Stimulated activated CD8-positive, alpha-beta memory T cell treated with anti-CD3 and anti-CD28 coated beads, Interleukin-4, amount 100 ng/mL, for 1 hour (primary cell): Measurements from ENCODE around the gene CR1.
"Not testable (repeated sequence)": the region's sequence is repeated elsewhere in the genome, so short reads cannot be mapped to it uniquely, and the experiment has no call there.

ENCODE experiments used
- DNase-seq, 2 donors: peaks; one replicate each; pipeline ENCODE4 v3.0.0-alpha.2; 2020; ENCODE audit warnings: low read depth in 2 of 2, low spot score in 1 of 2

CR1 gene

DNA sequence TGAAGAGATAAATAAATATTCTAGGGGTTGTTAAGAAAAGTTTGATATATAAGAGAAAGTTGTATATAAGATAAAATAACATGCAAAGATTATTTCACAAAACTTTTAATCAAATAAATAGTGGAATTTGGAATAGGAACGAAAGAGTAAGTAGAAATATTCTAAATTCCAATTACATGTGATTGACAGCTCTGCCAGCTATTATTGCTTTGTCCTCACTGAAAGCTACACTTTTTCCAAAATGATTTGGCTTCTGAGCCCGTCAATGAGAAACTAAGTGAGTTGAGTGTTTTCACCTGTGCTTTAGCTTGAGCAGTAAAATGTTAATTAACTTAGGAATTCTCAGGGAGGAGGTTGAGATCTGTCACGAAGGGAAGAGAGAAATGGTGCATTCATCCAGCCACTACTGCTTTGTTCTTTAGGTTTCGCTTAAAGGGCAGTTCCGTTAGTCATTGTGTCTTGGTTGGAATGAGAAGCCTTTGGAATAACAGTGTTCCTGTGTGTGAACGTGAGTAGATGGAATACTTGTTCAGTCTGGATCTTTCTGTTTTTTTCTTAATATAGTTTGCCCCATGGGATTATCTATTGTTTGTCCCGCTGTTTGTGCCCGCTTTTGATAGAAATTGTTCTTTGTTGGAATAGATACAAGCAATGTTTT, 85.7 kb downstream of the CR1 start:
- no peak for DNase-seq

DNA sequence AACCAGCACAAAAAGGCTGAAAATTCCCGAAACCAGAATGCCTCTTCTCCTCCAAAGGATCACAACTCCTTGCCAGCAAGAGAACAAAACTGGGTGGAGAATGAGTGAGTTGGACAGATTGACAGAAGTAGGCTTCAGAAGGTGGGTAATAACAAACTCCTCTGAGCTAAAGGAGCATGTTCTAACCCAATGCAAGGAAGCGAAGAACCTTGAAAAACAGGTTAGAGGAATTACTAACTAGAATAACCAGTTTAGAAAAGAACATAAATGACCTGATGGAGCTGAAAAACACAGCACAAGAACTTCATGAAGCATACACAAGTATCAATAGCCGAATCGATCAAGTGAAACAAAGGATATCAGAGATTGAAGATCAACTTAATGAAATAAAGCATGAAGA, 93.5 kb downstream of the CR1 start:
- not testable (repeated sequence) for DNase-seq

DNA sequence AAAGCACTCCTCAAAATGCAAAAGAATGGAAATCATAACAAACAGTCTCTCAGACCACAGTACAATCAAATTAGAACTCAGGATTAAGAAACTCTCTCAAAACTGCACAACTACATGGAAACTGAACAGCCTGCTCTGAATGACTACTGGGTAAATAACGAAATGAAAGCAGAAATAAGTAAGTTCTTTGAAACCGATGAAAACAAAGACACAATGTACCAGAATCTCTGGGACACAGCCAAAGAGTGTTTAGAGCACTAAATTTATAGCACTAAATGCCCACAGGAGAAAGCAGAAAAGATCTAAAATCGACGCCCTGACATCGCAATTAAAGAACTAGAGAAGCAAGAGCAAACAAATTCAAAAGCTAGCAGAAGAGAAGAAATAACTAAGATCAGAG, 95.2 kb downstream of the CR1 start:
- DNase-seq, result not testable (repeated sequence)

DNA sequence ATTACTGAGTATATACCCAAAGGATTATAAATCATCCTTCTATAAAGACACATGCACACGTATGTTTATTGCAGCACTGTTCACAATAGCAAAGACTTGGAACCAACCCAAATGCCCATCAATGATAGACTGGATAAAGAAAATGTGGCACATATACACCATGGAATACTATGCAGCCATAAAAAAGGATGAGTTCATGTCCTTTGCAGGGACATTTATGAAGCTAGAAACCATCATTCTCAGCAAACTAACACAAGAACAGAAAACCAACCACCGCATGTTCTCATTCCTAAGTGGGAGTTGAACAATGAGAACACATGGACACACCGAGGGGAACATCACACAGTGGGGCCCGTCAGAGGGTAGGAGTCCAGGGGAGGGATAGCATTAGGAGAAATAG, 98.1 kb downstream of the CR1 start:
- DNase-seq, result not testable (repeated sequence)

DNA sequence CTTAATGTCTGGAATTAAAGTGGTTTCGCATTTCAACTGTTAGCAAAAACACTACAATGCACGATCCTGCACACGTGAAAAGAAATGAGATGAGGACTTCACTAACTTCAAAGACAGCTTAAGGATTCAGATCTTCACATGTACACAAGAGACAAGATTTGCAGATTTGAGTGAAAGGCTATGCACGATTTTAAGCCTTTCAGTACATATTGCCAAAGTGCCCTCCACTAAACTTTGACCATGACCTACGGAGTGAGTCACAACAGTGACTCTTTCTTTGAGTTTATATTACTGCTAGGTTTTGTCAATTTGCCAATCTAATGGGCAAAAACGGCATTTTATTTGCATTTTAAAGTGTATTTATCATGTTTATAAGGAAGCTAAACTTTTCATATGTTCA, 107.8 kb downstream of the CR1 start:
- DNase-seq, result no peak

DNA sequence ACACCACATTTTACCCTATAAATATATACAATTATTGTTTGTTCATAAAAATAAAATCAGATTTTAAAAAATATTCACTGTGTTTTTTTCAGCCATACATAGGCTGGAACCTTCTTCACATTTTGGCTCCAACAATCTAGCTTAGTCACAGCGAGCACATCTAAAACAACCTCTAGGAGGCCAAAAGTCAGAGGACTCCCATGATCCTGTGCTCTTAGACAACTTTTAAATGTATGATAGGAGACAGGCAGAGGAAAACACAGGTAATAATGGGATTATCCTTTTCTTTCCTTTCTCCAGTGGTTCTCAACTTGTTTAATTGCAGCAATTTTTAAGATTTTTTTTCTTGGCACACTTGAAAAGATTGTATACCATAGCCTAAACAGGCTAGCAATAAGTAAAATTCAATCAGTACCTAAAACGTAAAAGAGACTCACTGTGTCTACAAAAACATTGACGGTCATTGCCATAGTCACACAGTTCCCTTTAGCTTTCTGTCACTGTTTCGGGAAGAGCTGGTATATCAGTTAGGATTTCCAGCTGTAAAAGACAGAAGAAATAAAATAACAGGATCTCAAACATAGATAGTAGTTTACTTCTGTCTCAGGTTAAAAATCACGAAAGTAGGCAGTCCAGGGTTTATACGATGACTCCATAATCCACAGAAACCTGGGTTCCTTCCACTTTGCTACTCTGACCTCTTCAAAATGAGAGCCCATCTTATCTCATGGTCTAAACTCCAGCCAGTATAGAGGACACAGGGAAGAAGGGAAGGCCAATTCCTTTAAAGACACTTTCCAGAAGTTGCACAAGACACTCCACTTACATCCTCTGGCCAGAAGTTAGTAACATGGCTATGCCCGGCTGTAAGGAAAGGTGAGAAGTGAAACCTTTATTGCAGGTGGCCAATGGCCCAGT, 109.7 kb downstream of the CR1 start:
- no peak for DNase-seq

DNA sequence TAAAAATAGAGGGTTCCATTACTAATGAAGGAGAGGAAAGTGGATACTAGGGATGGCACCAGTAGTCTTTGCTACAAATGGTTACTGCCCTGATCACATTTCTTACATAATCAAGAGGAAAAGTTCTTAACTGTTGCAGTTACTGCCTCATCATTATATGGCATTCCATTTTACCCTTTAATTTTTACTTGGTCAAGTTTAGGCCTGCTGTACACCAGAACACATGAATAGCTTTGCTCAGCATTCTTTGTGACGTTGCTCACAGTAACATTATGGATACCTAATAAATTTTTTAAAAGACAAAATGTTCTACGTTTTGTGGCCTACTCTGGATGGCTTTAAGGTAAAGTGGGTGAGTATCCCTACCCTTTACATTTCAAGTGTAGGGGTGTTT, 110.4 kb downstream of the CR1 start:
- no peak for DNase-seq

DNA sequence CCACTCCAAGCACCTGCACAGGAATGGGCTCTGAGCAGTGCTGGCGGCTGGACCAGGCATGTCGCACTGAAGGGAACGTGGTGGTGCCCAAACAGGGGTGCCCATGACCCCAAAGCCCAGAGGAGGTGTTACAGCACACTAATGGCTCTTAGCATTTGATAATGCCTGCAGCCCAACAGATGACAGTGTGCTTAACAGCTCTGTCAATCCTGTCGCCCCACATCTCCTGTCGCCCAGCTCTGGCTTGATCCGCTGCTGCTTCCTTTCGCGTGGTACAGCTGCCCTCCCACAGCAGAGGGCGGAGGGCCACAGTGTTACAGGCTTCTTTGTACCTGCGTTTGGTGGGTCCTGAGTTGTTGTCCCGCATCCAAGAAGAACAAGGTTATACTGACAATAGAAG, 116.8 kb downstream of the CR1 start:
- DNase-seq, result no peak

DNA sequence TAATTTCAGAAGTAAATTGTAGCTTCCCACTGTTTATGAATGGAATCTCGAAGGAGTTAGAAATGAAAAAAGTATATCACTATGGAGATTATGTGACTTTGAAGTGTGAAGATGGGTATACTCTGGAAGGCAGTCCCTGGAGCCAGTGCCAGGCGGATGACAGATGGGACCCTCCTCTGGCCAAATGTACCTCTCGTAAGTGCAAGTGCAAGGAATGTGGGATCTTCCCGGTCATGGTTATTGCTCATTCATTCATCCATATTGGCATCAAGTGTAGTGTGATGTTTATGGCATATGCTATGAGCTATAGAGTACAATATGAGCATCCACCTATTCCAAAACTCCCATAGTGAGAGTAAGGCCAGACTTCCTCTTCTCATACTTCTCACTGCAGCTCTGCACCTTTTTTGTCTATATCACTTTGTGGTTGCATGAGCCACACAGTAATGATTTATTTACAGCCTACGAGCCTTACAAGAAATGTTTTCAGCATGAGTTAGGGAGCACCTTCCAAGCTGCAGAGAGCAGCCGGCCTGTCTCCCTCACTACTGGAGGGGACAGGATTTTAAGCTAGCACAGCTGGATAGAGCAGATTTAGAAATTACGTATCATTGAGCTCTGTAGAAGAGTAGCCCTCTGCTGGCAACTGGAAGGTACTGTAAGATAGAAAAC, 124.0 kb downstream of the CR1 start:
- no peak for DNase-seq

DNA sequence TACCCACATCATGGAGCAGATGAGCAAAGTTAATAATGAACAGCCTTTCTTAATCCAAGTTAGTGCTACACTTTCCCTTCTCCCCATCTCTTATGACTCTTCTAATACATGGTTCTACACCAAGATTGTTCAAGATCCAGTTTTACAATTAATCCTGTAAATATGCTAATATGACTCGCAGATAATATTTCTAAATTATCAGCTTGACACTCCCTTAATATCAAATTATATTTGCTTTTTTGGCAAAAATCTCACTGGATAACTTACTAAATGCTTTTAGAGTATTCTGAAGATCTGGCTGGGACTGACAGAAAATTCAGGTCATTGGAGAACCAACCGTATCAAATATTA, 124.6 kb downstream of the CR1 start:
- no peak for DNase-seq

DNA sequence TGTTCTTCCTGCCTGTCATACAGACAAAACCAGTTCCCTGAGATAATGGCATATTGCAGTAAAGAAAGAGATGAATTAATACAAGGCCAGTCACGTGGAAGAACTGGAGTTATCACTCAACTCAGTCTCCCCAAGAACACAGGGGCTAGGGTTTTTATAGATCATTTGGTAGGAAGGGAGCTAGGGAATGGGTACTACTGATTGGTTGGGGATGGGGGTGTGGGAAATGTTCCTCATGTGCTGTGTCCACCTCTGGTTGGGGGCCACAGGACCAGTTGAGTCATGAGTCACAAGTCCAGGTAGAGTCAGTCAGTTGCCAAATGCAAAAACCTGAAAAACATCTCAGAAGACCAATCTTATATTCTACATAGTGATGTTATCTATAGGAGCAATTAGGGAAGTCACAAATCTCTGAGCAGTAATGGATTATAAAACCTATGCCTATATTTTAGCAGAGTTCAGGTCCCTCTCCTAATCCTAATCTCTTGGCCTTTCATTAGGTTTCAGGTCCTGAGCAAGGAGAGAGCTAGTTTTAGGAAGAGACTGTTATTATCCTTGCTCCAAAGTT, 129.6 kb downstream of the CR1 start:
- DNase-seq, result not testable (repeated sequence)

DNA sequence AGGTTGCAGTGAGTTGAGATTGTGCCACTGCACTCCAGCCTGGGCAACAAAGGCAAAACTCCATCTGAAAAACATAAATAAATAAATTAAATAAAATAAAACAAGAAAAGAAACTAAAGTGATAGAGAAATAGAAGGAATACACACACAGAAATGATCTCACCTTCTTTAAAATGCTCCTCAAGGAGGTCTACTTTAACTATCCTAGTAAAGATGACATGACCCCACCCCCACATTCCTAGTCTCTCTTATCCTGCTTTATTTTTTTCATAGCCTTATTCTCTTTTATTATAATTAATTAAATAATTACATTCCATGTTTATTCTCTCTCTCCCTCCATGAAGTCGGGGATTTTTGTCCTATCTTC, 131.0 kb downstream of the CR1 start:
- no peak for DNase-seq

DNA sequence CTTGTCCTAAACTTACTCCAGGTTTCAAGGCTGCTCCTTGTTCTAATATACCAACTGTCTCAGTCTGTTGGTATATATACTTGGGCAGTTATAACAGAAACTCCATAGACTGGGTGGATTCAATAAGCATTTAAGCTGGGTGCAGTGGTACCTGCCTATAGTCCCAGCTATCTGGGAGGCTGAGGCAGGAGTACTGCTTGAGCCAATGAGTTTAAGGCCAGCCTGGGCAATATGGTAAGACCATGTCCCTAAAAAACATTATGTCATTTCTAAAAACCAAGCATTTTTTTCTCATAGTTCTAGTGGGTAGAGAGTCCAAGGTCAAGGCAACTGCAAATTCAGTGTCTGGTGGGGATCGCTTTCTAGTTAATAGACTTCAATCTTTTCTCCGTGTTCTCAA, 131.5 kb downstream of the CR1 start:
- DNase-seq, result no peak

DNA sequence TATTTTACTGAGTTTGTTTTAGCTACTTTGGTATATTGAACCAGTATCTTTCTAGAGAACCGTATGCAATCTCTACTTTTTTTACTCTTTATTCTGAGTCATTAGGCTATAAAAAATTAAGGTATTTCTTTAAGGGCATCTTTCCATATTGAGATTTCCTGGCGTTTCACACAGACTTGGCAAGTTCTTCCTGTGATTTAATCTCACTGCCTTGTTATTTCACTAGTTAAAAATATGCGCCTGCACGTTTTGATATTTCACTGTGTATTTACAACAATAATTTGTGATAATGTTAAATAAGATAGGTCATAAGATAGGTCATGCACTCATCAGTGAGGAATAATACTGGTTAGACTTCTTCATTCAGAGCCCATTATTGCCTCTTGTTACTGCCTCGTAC, 132.8 kb downstream of the CR1 start:
- no peak for DNase-seq

DNA sequence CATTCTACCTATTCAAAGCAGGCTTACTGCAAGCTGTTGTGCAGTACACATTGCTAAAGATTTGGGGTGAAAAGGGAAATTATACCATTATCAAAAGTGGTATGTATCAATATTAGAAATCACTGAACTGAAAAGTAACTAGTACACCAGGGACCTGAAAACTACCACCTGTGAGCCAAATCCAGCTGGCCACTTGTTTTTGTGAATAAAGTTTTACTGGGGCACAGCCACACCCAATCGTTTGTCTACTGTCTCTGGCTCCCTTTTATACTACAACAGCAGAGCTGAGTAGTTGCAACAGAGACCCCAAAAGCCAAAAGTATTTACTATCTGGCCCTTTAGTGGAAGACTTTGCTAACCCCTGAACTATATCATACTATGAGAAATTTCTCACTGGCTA, 135.2 kb downstream of the CR1 start:
- no peak for DNase-seq

DNA sequence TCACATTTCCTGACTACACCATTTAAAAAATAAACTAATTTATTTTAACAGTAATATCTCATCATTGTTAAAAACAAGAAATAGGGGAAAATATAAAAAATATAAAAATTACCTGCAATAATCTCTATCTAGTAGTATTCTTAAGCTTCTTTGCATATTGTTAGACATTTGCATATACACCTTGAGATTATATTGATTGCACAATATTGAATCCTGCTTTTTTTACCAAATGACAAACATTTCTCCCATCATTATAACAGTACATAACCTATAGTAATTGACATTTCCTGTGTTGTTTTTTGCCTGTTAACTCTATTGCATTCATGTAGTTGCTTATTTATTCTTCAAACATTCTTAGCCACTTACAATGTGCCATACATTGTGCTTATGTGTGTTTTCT, 137.3 kb downstream of the CR1 start:
- DNase-seq, result no peak

DNA sequence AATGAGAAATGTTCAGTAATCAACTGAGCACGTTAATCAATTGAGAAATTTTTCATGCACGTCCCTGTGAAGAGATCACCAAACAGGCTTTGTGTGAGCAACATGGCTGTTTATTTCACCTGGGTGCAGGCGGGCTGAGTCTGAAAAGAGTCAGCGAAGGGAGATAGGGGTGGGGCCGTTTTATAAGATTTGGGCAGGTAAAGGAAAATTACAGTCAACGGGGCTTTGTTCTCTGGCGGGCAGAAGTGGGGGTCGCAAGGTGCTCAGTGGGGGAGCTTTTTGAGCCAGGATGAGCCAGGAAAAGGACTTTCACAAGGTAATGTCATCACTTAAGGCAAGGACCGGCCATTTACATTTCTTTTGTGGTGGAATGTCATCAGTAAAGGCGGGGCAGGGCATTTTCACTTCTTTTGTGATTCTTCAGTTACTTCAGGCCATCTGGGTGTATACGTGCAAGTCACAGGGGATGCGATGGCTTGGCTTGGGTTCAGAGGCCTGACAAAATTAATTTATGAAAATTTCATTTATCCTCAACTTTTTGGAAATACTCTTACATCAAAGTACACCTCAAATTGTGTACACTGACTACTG, 137.8 kb downstream of the CR1 start:
- not testable (repeated sequence) for DNase-seq

DNA sequence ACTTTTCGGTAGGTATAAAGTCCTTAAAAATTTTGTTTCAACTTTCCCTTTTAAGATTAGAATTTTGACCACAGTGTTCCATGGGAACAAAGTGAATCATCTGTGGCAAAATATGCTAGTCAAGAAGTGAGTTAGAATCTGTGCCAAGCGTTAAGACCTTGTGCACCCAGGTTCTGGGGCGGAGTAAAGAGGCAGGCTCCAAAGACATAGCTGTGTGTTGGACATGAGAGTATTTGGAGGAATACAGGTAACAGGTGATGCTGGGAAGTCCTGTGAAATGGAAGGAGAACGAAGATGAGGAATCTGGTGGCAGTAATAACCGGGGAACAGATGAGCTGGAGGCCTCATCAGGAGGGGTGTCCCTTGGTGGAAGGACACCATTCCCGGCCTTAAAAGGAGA, 138.3 kb downstream of the CR1 start:
- not testable (repeated sequence) for DNase-seq

DNA sequence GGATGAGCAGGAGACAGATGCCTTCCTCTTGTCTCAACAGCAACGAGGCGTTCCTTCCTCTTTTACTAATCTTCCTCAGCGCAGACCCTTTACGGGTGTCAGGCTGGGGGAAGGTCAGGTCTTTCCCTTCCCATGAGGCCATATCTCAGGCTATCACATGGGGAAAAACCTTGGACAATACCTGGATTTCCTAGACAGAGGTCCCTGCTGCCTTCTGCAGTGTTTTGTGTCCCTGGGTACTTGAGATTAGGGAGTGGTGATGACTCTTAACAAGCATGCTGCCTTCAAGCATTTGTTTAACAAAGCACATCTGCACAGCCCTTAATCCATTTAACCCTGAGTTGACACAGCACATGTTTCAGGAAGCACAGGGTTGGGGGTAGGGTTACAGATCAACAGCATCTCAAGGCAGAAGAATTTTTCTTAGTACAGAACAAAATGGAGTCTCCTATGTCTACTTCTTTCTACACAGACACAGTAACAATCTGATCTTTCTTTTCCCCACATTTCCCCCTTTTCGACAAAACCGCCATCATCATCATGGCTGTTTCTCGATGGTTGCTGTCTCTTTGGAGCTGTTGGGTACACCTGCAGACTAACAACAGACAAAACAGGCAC, 139.7 kb downstream of the CR1 start:
- DNase-seq, result not testable (repeated sequence)

DNA sequence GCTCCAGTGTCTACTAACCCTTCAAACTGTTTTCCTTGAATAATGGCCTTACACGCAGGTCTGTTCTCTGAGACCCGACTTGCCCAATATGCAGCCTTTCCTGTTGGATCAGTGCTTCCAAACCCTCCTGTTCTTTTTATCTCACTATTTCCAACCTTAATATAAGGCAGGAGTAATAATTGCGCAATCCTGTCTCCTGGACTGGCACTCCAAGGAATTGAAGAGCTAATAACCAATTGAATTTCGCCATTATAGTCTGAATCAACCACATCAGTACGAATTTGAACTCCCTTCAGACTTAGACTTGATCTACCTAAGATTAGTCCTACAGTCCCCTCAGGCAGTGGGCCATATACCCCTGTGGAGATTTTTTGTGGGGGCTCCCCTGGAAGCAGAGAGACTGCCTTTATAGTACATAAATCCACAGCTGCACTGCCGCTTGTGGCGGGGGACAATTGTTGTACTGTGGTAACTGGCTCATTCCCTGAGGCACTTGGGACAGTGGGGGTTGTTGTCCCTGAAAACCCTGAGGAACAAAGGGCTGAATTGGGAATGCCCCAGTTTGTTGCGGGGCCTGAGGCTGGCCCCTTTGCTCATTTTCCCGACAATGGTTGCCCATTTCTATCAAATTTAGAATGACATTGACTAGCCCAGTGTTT, 142.7 kb downstream of the CR1 start:
- not testable (repeated sequence) for DNase-seq

DNA sequence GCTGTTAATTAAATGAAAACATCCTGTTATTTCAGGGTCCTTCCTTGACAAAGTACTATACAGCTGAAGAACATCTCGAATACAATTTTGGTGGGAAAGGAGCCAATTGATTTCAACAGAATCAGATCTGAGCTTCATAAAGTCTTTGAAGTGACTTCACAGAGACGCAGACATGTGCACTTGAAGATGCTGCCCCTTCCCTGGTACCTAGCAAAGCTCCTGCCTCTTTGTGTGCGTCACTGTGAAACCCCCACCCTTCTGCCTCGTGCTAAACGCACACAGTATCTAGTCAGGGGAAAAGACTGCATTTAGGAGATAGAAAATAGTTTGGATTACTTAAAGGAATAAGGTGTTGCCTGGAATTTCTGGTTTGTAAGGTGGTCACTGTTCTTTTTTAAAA, 143.4 kb downstream of the CR1 start:
- DNase-seq, result not testable (repeated sequence)
